D721Med (cell line): ENCODE results near the gene VSIG10.
"Not testable (repeated sequence)": the region's sequence is repeated elsewhere in the genome, so short reads cannot be mapped to it uniquely, and the experiment has no call there.

Experiments
- DNase-seq: peaks from one replicate; pipeline ENCODE4 v3.0.0; 2011; ENCODE audit warnings: low spot score; ENCODE audit not compliant: insufficient read length
- FAIRE-seq: peaks from 2 replicates; lab custom pipeline; 2011; peaks lifted over from hg19 to GRCh38; lab: Jason Lieb, UNC
- CTCF ChIP-seq: IDR thresholded peaks from 2 replicates; pipeline ENCODE4 v1.5.1; 2012; ENCODE audit warnings: mild to moderate bottlenecking, control low read depth; ENCODE audit not compliant: insufficient read depth; ENCODE audit errors: missing control alignments

VSIG10 gene

GRCh38 chr12:118032188-118032587 lies 71.6 kb downstream of the VSIG10 start:
- DNase-seq: no peak
- TF ChIP-seq CTCF: no peak
- no peak for FAIRE-seq

- no peak for DNase-seq
- FAIRE-seq: no peak
- TF ChIP-seq CTCF: no peak
Measured at GRCh38 chr12:118029166-118029565, 74.6 kb downstream of the VSIG10 start.

DNA sequence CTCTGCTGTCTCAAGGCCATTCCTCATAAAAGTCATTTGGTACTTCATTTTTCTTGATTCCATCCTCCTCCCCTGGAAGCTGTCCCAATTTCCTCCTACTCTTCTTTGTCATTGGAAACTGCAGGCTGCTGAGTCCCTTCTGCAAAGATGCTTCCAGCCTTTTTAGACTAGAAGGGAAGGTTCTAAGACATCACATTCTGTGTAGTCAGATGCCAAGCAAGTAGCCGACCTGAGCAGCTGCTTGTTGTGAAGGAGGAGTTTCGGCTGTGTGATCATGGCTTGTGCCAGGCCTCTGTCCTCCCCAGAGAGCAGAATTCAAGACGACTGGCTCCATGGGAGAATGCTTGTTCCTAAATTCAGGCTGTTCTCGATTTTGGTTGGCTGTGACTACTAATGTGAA lies 78.6 kb downstream of the VSIG10 start:
- FAIRE-seq (no peak), DNase-seq (no peak)
- TF ChIP-seq CTCF: no peak

- no peak for DNase-seq
- no peak for TF ChIP-seq CTCF
- FAIRE-seq: no peak
Measured at GRCh38 chr12:118023301-118023860, 80.4 kb downstream of the VSIG10 start.

DNA sequence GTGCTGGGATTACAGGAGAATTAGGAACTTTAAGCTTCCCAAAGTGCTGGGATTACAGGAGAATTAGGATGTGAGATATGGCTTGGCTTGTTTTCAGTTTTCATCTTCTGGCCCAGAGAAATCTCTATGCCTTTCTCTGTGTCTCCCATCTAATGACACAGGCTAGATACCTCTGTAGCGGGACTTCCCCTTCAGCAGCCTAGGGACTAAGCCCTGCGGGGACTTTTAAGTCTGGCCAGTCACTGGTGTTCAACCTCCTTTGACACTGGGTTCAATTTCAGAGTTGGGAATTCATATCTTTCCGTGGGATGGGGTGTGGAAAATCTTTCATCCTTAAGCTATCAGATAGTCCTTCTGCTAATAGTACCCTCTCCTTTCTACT lies 81.1 kb downstream of the VSIG10 start:
- FAIRE-seq (no peak), DNase-seq (no peak)
- no peak for TF ChIP-seq CTCF

DNA sequence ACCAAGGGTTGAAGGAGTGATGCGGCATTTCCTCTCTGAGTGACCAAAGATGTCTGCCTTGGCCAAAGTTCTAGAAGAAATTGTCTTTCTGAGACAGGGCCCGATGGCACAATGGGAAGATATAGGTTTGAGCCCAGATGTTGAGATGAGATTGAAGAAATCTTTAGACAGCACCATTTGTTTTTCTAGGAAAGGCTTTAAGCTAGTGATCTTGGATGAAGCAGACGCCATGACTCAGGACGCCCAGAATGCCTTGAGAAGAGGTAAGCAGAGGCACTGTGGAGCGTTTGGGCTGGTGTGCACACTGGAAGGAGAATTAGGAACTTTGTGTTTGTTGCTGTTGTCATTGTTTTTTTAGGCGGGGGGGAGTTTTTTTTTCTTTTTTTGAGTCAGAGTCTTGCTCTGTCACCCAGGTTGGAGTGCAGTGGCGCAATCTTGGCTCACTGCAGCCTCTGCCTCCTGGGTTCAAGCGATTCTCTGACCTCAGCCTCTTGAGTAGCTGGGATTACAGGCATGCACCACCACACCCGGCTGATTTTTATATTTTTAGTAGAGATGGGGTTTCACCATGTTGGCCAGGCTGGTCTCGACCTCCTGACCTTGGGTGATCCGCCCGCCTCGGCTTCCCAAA lies 81.6 kb downstream of the VSIG10 start:
- DNase-seq, FAIRE-seq: not testable (repeated sequence)

DNA sequence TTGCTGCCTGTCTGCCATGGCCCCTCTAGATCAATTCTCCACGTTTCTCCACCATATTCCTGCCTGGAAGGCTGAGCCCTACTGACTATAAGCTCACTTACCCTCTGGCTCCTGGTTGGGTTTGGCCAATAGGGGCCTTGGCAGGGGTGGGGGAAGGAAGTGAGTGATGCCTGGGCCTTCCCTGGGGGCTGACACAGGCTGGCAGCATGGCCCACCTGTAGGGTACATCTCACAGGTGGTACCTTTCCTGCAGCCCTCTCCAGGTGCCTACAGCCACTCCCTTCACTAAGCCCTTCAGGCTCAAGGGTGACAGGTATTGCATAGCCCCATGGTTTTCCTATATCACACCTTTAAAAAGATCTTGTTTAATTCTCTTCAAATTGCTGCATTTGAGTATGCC lies 83.8 kb downstream of the VSIG10 start:
- TF ChIP-seq CTCF: no peak
- DNase-seq (no peak), FAIRE-seq (no peak)
